Activated CD8-positive, alpha-beta memory T cell treated with anti-CD3 and anti-CD28 coated beads for 1 hour (primary cell): ENCODE results near the gene TEAD2.

Experiments
- DNase-seq, 2 donors: peaks; one replicate each; pipeline ENCODE4 v3.0.0-alpha.2; 2020; ENCODE audit warnings: low read depth in 1 of 2; ENCODE audit errors: extremely low read depth in 1 of 2

TEAD2 gene

GRCh38 chr19:49294401-49294800, 67.8 kb downstream of the TEAD2 start:
- no peak for DNase-seq
